ENCODE measurements around the gene OTUD5.

GRCh38 chrX:48891402-48892288 lies 65.8 kb downstream of the OTUD5 start:
- TF ChIP-seq POLR2AphosphoS5 (IDR thresholded peaks at IDR 0.05): peak; percentile 7 to 83 (median 58)
- TF ChIP-seq CTCF (IDR thresholded peaks at IDR 0.05): peak; percentile 15 to 45 (median 30)
- TF ChIP-seq POLR2A (IDR thresholded peaks at IDR 0.05): no peak
- no peak for TF ChIP-seq EP300 (IDR thresholded peaks at IDR 0.05)
